Endothelial cell (in vitro differentiated cells): ENCODE data around the gene CHM. TPM values are rescaled to one million over a fixed set of nuclear protein-coding genes. Genes with fewer than 3 reads are reported as not detected.
"Not testable (repeated sequence)": the region's sequence is repeated elsewhere in the genome, so short reads cannot be mapped to it uniquely, and the experiment has no call there.

Experiments used
- DNase-seq: peaks from one replicate; pipeline ENCODE4 v3.0.0; 2021; ENCODE audit warnings: low spot score
- H3K27ac Mint-ChIP-seq: one replicate; pipeline ENCODE4 v1.8.0; 2021; ENCODE audit warnings: mixed read lengths, inconsistent platforms; ENCODE audit not compliant: unreplicated experiment
- H3K27me3 Mint-ChIP-seq: one replicate; pipeline ENCODE4 v1.8.0; 2021; ENCODE audit warnings: mild to moderate bottlenecking, moderate library complexity, mixed read lengths, inconsistent platforms; ENCODE audit not compliant: unreplicated experiment
- H3K36me3 Mint-ChIP-seq: one replicate; pipeline ENCODE4 v1.8.0; 2021; ENCODE audit warnings: mild to moderate bottlenecking, low read depth, mixed read lengths, inconsistent platforms; ENCODE audit not compliant: unreplicated experiment
- H3K4me1 Mint-ChIP-seq: one replicate; pipeline ENCODE4 v1.8.0; 2021; ENCODE audit warnings: mild to moderate bottlenecking, mixed read lengths, inconsistent platforms; ENCODE audit not compliant: unreplicated experiment
- H3K4me3 Mint-ChIP-seq: one replicate; pipeline ENCODE4 v1.8.0; 2021; ENCODE audit warnings: mild to moderate bottlenecking, mixed read lengths, inconsistent platforms; ENCODE audit not compliant: unreplicated experiment
- H3K9me3 Mint-ChIP-seq: one replicate; pipeline ENCODE4 v1.8.0; 2021; ENCODE audit warnings: mixed read lengths, inconsistent platforms; ENCODE audit not compliant: unreplicated experiment
- total RNA-seq: library from RNA; stranded (reverse); fragmentation: NEBNext Ultra II Directional; extraction: Animal tissue kit (Norgen Biotek cat#: 25700); gene quantifications from one replicate; pipeline ENCODE4 v1.2.1, GENCODE V29; 2021; ENCODE audit not compliant: unreplicated experiment
- TF ChIP-seq, protein P1 (sequence below): fragments of 200-600 bp; sonication (generic); IDR thresholded peaks from one replicate; pipeline ENCODE4 v1.5.0; 2021; ENCODE audit warnings: antibody characterized with exemption; ENCODE audit not compliant: unreplicated experiment

The CHM gene
- total RNA-seq, 1 donor from 2014 or later: 18.1 TPM

DNA sequence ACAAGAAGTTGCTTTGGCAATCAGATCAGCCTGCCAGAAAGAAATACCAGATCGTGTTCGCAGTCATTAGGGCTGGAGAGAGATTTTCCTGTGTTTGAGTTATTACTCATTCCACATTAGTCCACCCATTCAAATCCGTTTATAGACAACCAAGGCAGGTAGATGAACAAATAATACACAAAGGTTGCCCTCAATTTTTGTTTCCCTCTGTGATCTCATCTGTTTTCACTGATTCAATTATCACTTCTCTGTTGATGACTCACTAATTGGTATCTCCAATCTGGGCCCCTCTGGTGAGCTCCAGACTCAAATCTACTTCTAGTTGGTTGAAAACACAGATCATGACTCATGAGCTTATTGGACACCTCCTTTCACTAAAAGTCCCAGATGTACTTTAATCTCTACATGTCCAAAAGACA is 54.5 kb downstream of the CHM start:
- no peaks in the 10 kb centered on the region for H3K9me3 Mint-ChIP-seq
- H3K4me1 Mint-ChIP-seq: peaks cover 4% of the 10 kb centered on the region
- no peak overlapping the region for H3K27ac Mint-ChIP-seq
- H3K4me3 Mint-ChIP-seq: no peak overlapping the region
- no peak for DNase-seq
- H3K27me3 Mint-ChIP-seq: no peaks in the 10 kb centered on the region
- TF ChIP-seq, protein P1, sequence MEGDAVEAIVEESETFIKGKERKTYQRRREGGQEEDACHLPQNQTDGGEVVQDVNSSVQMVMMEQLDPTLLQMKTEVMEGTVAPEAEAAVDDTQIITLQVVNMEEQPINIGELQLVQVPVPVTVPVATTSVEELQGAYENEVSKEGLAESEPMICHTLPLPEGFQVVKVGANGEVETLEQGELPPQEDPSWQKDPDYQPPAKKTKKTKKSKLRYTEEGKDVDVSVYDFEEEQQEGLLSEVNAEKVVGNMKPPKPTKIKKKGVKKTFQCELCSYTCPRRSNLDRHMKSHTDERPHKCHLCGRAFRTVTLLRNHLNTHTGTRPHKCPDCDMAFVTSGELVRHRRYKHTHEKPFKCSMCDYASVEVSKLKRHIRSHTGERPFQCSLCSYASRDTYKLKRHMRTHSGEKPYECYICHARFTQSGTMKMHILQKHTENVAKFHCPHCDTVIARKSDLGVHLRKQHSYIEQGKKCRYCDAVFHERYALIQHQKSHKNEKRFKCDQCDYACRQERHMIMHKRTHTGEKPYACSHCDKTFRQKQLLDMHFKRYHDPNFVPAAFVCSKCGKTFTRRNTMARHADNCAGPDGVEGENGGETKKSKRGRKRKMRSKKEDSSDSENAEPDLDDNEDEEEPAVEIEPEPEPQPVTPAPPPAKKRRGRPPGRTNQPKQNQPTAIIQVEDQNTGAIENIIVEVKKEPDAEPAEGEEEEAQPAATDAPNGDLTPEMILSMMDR: no peak
- no peaks in the 10 kb centered on the region for H3K36me3 Mint-ChIP-seq

DNA sequence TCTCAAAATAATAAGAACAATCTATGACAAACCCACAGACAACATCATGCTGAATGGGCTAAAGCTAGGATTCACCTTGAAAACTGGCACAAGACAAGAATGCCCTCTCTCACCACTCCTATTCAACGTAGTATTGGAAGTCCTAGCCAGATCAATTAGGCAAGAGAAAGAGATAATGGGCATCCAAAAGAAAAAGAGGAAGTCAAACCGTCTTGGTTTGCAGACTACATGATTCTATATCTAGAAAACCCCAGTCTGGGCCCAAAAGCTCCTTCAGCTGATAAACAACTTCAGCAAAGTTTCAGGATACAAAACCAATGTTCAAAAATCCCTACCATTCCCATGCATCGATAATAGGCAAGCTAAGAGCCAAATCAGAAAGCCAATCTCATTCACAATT is 59.0 kb downstream of the CHM start:
- TF ChIP-seq, protein P1: no peak
- Mint-ChIP-seq H3K36me3 (no peaks in the 10 kb centered on the region), H3K4me1 (no peaks in the 10 kb centered on the region), H3K9me3 (no peaks in the 10 kb centered on the region), H3K27me3 (no peaks in the 10 kb centered on the region), H3K4me3 (no peak overlapping the region), H3K27ac (no peak overlapping the region)
- DNase-seq: no peak

DNA sequence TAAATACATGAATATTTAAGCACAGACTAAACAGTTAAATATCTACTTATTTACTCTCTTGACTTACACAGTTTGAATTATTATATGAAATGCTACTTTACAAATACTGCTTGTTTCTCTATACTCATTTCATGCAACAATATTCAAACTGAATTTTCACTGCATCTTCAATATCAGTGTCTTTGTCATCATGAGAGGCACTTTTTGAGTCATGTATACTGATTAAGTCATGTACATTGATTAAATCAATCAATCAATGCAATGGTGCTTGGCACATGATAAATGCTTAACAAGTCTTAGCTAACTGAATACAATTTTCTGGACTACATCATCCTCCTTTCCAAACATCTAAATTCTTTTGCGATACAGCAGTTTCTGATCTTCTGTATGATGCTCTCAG is 67.1 kb downstream of the CHM start:
- TF ChIP-seq, protein P1: no peak
- Mint-ChIP-seq H3K9me3 (no peaks in the 10 kb centered on the region), H3K27ac (no peak overlapping the region)

DNA sequence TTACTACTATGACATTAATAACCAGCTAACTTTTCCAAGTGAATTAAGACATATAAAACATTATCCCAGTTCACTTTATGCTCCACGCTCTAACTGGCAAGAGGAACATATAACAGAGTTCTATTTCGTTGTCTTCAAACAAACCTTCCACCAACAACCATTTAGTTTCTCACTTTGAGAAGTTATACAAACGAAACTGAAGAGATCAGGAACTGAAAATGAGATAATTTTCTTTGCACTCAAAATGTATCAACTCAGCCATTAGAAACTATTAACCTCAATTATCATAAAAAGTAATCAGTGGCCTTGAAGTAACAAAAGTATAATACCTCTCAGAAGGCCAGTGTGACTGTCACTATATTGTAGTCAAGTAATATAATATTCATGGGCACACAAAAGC is 70.1 kb downstream of the CHM start:
- Mint-ChIP-seq H3K27me3 (no peaks in the 10 kb centered on the region), H3K27ac (no peak overlapping the region), H3K9me3 (no peaks in the 10 kb centered on the region), H3K4me3 (no peak overlapping the region), H3K4me1 (no peaks in the 10 kb centered on the region), H3K36me3 (no peaks in the 10 kb centered on the region)
- TF ChIP-seq, protein P1: no peak
- DNase-seq: no peak

More for the DNA sequence above, 67.1 kb downstream of the CHM start:
- H3K4me1 Mint-ChIP-seq: no peaks in the 10 kb centered on the region
- H3K27me3 Mint-ChIP-seq: no peaks in the 10 kb centered on the region
- H3K36me3 Mint-ChIP-seq: no peaks in the 10 kb centered on the region
- no peak overlapping the region for H3K4me3 Mint-ChIP-seq
- DNase-seq: no peak

DNA sequence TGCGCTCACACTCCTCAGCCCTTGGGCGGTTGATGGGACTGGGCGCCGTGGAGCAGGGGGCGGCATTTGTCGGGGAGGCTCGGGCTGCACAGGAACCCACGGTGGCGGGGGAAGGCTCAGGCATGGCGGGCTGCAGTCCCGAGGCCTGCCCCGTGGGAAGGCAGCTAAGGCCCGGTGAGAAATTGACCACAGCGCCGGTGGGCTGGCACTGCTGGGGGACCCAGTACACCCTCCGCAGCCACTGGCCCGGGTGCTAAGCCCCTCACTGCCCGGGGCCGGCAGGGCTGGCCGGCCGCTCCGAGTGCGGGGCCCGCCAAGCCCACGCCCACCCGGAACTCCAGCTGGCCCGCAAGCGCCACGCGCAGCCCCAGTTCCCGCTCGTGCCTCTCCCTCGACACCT is 75.0 kb downstream of the CHM start:
- H3K4me1 Mint-ChIP-seq, H3K4me3 Mint-ChIP-seq, H3K27ac Mint-ChIP-seq, H3K27me3 Mint-ChIP-seq, H3K9me3 Mint-ChIP-seq, DNase-seq, H3K36me3 Mint-ChIP-seq: not testable (repeated sequence)

DNA sequence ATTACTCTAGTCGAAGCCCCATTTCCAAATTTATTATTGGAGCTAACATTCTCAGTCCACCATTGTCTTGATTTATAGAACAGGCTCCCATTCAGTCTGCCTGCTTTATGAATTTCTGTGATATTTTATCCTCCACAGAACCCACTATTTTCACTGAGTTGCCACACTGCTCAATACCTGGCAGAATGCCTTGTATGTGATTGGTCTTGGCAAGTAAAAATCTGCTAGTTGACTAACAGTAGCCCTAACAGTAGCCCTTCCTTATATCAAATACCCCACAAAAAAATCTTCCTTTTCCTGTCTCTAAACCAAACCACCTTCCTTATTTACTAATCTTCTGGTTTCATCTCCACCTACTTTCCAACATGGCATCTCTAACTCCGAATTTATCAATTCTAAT is 82.6 kb downstream of the CHM start:
- TF ChIP-seq, protein P1: no peak
- Mint-ChIP-seq H3K27me3 (no peaks in the 10 kb centered on the region), H3K4me1 (no peaks in the 10 kb centered on the region), H3K4me3 (no peak overlapping the region), H3K9me3 (no peaks in the 10 kb centered on the region), H3K27ac (no peak overlapping the region), H3K36me3 (no peaks in the 10 kb centered on the region)
- no peak for DNase-seq
